HG02840 (cell line): Measurements from ENCODE around the gene ARFGEF3.
"Not testable (repeated sequence)": the region's sequence is repeated elsewhere in the genome, so short reads cannot be mapped to it uniquely, and the experiment has no call there.

Experiments
- ATAC-seq: cut with Tn5 transposase; IDR thresholded peaks from one replicate; pipeline ENCODE4 v1.9.1; 2021; ENCODE audit warnings: mild to moderate bottlenecking, moderate library complexity, moderate number of reproducible peaks; ENCODE audit not compliant: unreplicated experiment, low FRiP score

The ARFGEF3 gene

GRCh38 chr6:138206862-138207261 lies 45.1 kb downstream of the ARFGEF3 start:
- no peak for ATAC-seq

GRCh38 chr6:138211048-138211581 lies 49.4 kb downstream of the ARFGEF3 start:
- no peak for ATAC-seq

GRCh38 chr6:138211601-138212000 lies 49.9 kb downstream of the ARFGEF3 start:
- ATAC-seq, result no peak

- not testable (repeated sequence) for ATAC-seq
These were observed 50.8 kb downstream of the ARFGEF3 start for GRCh38 chr6:138212530-138212929.

- ATAC-seq, result no peak
These were observed 53.5 kb downstream of the ARFGEF3 start for GRCh38 chr6:138215093-138215782.

- no peak for ATAC-seq
These were observed 56.7 kb downstream of the ARFGEF3 start, which contains the start of gene PBOV1 for GRCh38 chr6:138218449-138218848. Gene PBOV1, minus strand, starts transcription at chr6:138218491. Its CDS starts 96 bp downstream, at chr6:138218395.

GRCh38 chr6:138219398-138219797 lies 57.7 kb downstream of the ARFGEF3 start:
- ATAC-seq, result no peak

- no peak for ATAC-seq
These were observed 58.2 kb downstream of the ARFGEF3 start for GRCh38 chr6:138219901-138220300.

- no peak for ATAC-seq
These were observed 61.3 kb downstream of the ARFGEF3 start for GRCh38 chr6:138222901-138223546.

GRCh38 chr6:138225953-138226352 lies 64.2 kb downstream of the ARFGEF3 start:
- ATAC-seq, result no peak

- ATAC-seq, result no peak
These were observed 65.1 kb downstream of the ARFGEF3 start for GRCh38 chr6:138226700-138227315.

- no peak for ATAC-seq
These were observed 65.6 kb downstream of the ARFGEF3 start for GRCh38 chr6:138227316-138227781.

GRCh38 chr6:138229072-138229471 lies 67.3 kb downstream of the ARFGEF3 start:
- ATAC-seq, result no peak

GRCh38 chr6:138229663-138230179 lies 68.0 kb downstream of the ARFGEF3 start:
- ATAC-seq, result no peak

- no peak for ATAC-seq
These were observed 68.5 kb downstream of the ARFGEF3 start for GRCh38 chr6:138230221-138230620.

GRCh38 chr6:138230759-138231380 lies 69.1 kb downstream of the ARFGEF3 start:
- no peak for ATAC-seq

- no peak for ATAC-seq
These were observed 69.7 kb downstream of the ARFGEF3 start for GRCh38 chr6:138231381-138231886.

GRCh38 chr6:138234363-138234762 lies 72.6 kb downstream of the ARFGEF3 start:
- no peak for ATAC-seq

- no peak for ATAC-seq
These were observed 73.5 kb downstream of the ARFGEF3 start for GRCh38 chr6:138235205-138235604.

- no peak for ATAC-seq
These were observed 74.0 kb downstream of the ARFGEF3 start for GRCh38 chr6:138235693-138236092.
